Pancreas (tissue), 10 donors: ENCODE results near the gene TTF2. TPM values are rescaled to one million over a fixed set of nuclear protein-coding genes. Genes with fewer than 3 reads are reported as not detected.
"Not testable (repeated sequence)": the region's sequence is repeated elsewhere in the genome, so short reads cannot be mapped to it uniquely, and the experiment has no call there.

Source experiments
- ATAC-seq, 4 donors: fragments of 200-7000 bp; cut with Tn5 transposase; one replicate each; pipeline versions ENCODE4 v1.8.0 to v1.9.1; 2020; ENCODE audit warnings: mild to moderate bottlenecking in 4 of 4, moderate library complexity in 4 of 4
- DNase-seq, 6 donors: peaks; one replicate each; pipeline ENCODE4 v3.0.0-alpha.2; 2020
- FAIRE-seq: peaks from 2 replicates; lab custom pipeline; 2012; peaks lifted over from hg19 to GRCh38; lab: Jason Lieb, UNC
- H3K27ac ChIP-seq, 4 donors: fragments of 200-600 bp; sonication (generic); 1 replicate in 3 of 4; 2 replicates in 1 of 4; pipeline versions ENCODE4 v1.5.0 to v1.8.0; 2020
- H3K27me3 ChIP-seq, 4 donors: fragments of 200-600 bp; one replicate each; pipeline ENCODE4 v1.8.0; 2021
- H3K36me3 ChIP-seq, 3 donors: fragments of 200-600 bp; sonication (generic) in 1 of 3; one replicate each; pipeline versions ENCODE4 v1.5.0 to v1.8.0; 2020 to 2021
- H3K4me1 ChIP-seq, 3 donors: fragments of 200-600 bp; one replicate each; pipeline ENCODE4 v1.8.0; 2021
- H3K4me3 ChIP-seq, 4 donors: fragments of 200-600 bp; sonication (generic) in 2 of 4; one replicate each; pipeline versions ENCODE4 v1.5.0 to v1.8.0; 2020 to 2021
- H3K9me3 ChIP-seq, 4 donors: fragments of 200-600 bp; one replicate each; pipeline ENCODE4 v1.8.0; 2021
- CTCF ChIP-seq, 4 donors: fragments of 200-600 bp; sonication (generic) in 3 of 4; IDR thresholded peaks; one replicate each; pipeline versions ENCODE4 v1.5.0 to v1.8.0; 2021; ENCODE audit warnings: antibody characterized with exemption in 4 of 4
- WGBS, 2 donors: extraction: QIAGEN DNeasy Blood & Tissue Kit; methylation state at CpG; one replicate each; pipeline ENCODE4 v1.1.7; 2013; 5-methylcytosine and 5-hydroxymethylcytosine counted together
- intact Hi-C, 3 donors: fragments of 100-400 bp; cut with DNase I; formaldehyde crosslinking; loops; one replicate each; pipeline versions ENCODE4 v1.11.1 to v1.14.2; 2022
- polyA plus RNA-seq, 2 donors: library from polyadenylated mRNA; stranded (reverse); fragments of 200-250 nt; gene quantifications; one replicate each; pipeline ENCODE4 v1.2.3, GENCODE V29; 2013
- total RNA-seq, 6 donors: library from RNA; stranded (reverse); fragmentation: NEBNext Ultra II Directional in 4 of 6; extraction: Animal tissue kit (Norgen Biotek cat#: 25700) in 4 of 6; gene quantifications; one replicate each; pipeline versions ENCODE4 v1.2.1 to v1.2.4, GENCODE V29; 2021 to 2023
- donor health status: healthy with polysubstance abuse.
- donor health status: DM: no; HTN: no; CAD: no; lungs with moderate emphysema.
- donor health status: DM: no; HTN: no; CAD: no.
- donor health status: control.
- donor health status: control.
- donor health status: Bipolar disorder and iron deficiency.
- donor health status: DM: yes; HTN: yes; CAD: no.
- donor health status: DM: no; HTN: no; CAD: no.
- donor health status: DM: no; HTN: no; CAD: no.
- donor health status: DM: yes; HTN: yes; CAD: no.

Gene TTF2
- total and polyA plus RNA-seq, 8 donors: 2.0 to 16.5 (median 5.0) TPM

- no peaks in the 10 kb centered on the region for H3K9me3 ChIP-seq
- peaks cover 0 to 14% (median 7%) of the 10 kb centered on the region in 3 donors for H3K4me1 ChIP-seq
- H3K36me3 ChIP-seq: no peaks in the 10 kb centered on the region
- intact Hi-C loops: no loop called here
- no peaks in the 10 kb centered on the region for H3K27me3 ChIP-seq
- WGBS, 2 donors: 92% methylated on average over 7 of the region's 7 CpGs
- FAIRE-seq: no peak
- H3K27ac ChIP-seq: no peak overlapping the region
- DNase-seq: no peak
- no peak for TF ChIP-seq CTCF (IDR thresholded peaks at IDR 0.05)
- ATAC-seq: no peak
- no peak overlapping the region for H3K4me3 ChIP-seq
These were observed 34.9 kb downstream of the TTF2 start for GRCh38 chr1:117094841-117095604.

DNA sequence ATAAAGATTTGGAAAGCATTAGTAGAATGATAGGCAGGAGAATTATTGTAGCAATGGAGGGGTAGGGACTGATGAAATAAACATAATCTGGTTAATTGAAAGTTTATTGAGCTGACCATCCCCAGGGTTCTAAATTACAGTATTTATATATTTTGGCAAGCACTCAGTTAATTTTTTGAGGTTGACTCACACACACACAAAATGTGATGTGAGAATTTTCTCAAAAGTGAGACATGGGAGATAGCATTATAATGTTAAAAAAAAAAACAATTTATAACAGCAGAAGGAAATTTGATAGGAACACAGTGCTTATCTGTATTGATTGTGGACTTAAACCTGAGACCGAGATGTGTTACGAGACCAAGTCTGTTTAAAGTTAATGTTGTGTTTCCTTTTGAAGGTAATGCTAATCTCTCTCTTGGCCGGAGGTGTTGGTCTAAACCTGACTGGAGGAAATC is 36.9 kb downstream of the TTF2 start:
- H3K4me1 ChIP-seq: peaks cover 0 to 14% (median 7%) of the 10 kb centered on the region in 3 donors
- H3K27ac ChIP-seq: no peak overlapping the region
- DNase-seq: no peak
- H3K9me3 ChIP-seq: no peaks in the 10 kb centered on the region
- WGBS, 2 donors: 22 to 25% methylated on average over 3 of the region's 3 CpGs
- peak; percentile 61 to 85 (median 76) for ATAC-seq
- no peaks in the 10 kb centered on the region for H3K27me3 ChIP-seq
- FAIRE-seq: no peak
- no peak for TF ChIP-seq CTCF (IDR thresholded peaks at IDR 0.05)
- no peak overlapping the region for H3K4me3 ChIP-seq
- H3K36me3 ChIP-seq: no peaks in the 10 kb centered on the region
- intact Hi-C loops: no loop called here

GRCh38 chr1:117097443-117097842 is 37.3 kb downstream of the TTF2 start:
- intact Hi-C loops: no loop called here
- no peaks in the 10 kb centered on the region for H3K9me3 ChIP-seq
- peak in 2 of 4 donors; percentile 16 to 20 for ATAC-seq
- TF ChIP-seq CTCF (IDR thresholded peaks at IDR 0.05): no peak
- H3K27ac ChIP-seq: no peak overlapping the region
- no peak for FAIRE-seq
- WGBS, 2 donors: 40 to 43% methylated on average over 4 of the region's 4 CpGs
- H3K4me1 ChIP-seq: peaks cover 0 to 14% (median 7%) of the 10 kb centered on the region in 3 donors
- no peak overlapping the region for H3K4me3 ChIP-seq
- DNase-seq: no peak
- H3K27me3 ChIP-seq: no peaks in the 10 kb centered on the region
- H3K36me3 ChIP-seq: no peaks in the 10 kb centered on the region

GRCh38 chr1:117098287-117098890 is 38.3 kb downstream of the TTF2 start:
- DNase-seq (no peak), ATAC-seq (no peak), FAIRE-seq (no peak)
- Histone ChIP-seq H3K27me3 (no peaks in the 10 kb centered on the region), H3K36me3 (no peaks in the 10 kb centered on the region), H3K27ac (no peak overlapping the region), H3K4me3 (no peak overlapping the region), H3K9me3 (no peaks in the 10 kb centered on the region), H3K4me1 (peaks cover 0 to 14% (median 7%) of the 10 kb centered on the region in 3 donors)
- no peak for TF ChIP-seq CTCF (IDR thresholded peaks at IDR 0.05)
- intact Hi-C loops: no loop called here
- 92 to 96% methylated on average over 4 of the region's 4 CpGs for WGBS, 2 donors

DNA sequence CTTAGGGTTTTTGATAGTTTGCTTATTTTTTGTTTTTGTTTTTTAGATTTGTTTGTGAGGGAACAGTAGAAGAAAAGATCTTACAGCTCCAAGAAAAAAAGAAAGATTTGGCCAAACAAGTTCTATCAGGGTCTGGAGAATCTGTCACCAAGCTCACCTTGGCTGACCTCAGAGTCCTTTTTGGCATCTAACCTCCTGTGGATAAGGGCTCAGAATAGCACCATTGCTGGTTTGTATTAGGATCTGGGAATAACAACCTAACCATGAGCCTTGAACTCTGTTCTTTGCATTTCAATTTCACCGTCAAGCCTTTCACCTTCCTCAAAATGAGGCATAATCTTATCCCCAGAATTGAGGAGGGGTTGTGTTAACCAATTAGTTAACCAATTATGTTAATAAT is 41.2 kb downstream of the TTF2 start:
- Histone ChIP-seq H3K27me3 (no peaks in the 10 kb centered on the region), H3K27ac (no peak overlapping the region), H3K4me1 (peaks cover 0 to 14% (median 7%) of the 10 kb centered on the region in 3 donors), H3K9me3 (no peaks in the 10 kb centered on the region), H3K36me3 (no peaks in the 10 kb centered on the region), H3K4me3 (no peak overlapping the region)
- TF ChIP-seq CTCF (IDR thresholded peaks at IDR 0.05): no peak
- 46% methylated on average over 1 of the region's 1 CpG for WGBS, 2 donors
- FAIRE-seq: no peak
- no peak for ATAC-seq
- no peak for DNase-seq
- intact Hi-C loops: no loop called here

- ATAC-seq, H3K27ac ChIP-seq, FAIRE-seq, H3K9me3 ChIP-seq, H3K4me3 ChIP-seq, H3K27me3 ChIP-seq, DNase-seq, H3K36me3 ChIP-seq, intact Hi-C loops: not testable (repeated sequence)
- 96 to 98% methylated on average over 3 of the region's 3 CpGs for WGBS, 2 donors
- peaks cover 0 to 10% (median 7%) of the 10 kb centered on the region in 3 donors for H3K4me1 ChIP-seq
These were observed 41.7 kb downstream of the TTF2 start for GRCh38 chr1:117101858-117102257.
